Neural cell (in vitro differentiated cells): ENCODE results near the gene ADAM10.

Experiments used
- CTCF ChIP-seq: fragments of 450-650 bp; IDR thresholded peaks from 2 replicates; pipeline ENCODE4 v1.5.1; 2014; ENCODE audit warnings: antibody characterized with exemption, mild to moderate bottlenecking, moderate library complexity; ENCODE audit not compliant: poor library complexity, severe bottlenecking
- EZH2 ChIP-seq: fragments of 200-600, 300-800 bp; shearing (Covaris generic), sonication (generic); IDR thresholded peaks from 2 replicates; pipeline ENCODE4 v1.6.1; 2014; ENCODE audit warnings: antibody characterized with exemption, low read length, borderline replicate concordance, mild to moderate bottlenecking; ENCODE audit not compliant: insufficient read depth, poor library complexity, severe bottlenecking
- MXI1 ChIP-seq: fragments of 450-650 bp; conservative IDR thresholded peaks from 2 replicates; pipeline ENCODE4 v1.6.1; 2014; ENCODE audit warnings: antibody characterized with exemption, mild to moderate bottlenecking; ENCODE audit not compliant: poor library complexity, severe bottlenecking
- POLR2AphosphoS5 ChIP-seq: IDR thresholded peaks from 2 replicates; pipeline ENCODE4 v1.6.1; 2012
- RAD21 ChIP-seq: fragments of 450-650 bp; conservative IDR thresholded peaks from 2 replicates; pipeline ENCODE4 v1.6.1; 2014; ENCODE audit warnings: antibody characterized with exemption, mild to moderate bottlenecking, moderate library complexity
- REST ChIP-seq: IDR thresholded peaks from 2 replicates; pipeline ENCODE4 v1.6.1; 2012; ENCODE audit warnings: borderline replicate concordance

GRCh38 chr15:58622877-58623276 lies 126.6 kb downstream of the ADAM10 start:
- TF ChIP-seq POLR2AphosphoS5 (no peak), CTCF (no peak), REST (no peak), EZH2 (no peak), RAD21 (no peak), MXI1 (no peak)
